Endometrial microvascular endothelial cells (primary cell): ENCODE measurements around the gene CDKN1C. TPM values are rescaled to one million over a fixed set of nuclear protein-coding genes. Genes with fewer than 3 reads are reported as not detected.

Experiments
- in situ Hi-C: cut with HindIII; loops from 2 replicates; pipeline ENCODE4 v1.10.0; 2017; ENCODE audit warnings: low sequenced_read_pairs, low pct_unique_long_range_greater_than_20kb; ENCODE audit errors: inconsistent ontology term
- total RNA-seq: library from RNA; depleted of rRNA; stranded (reverse); fragments of >200 nt; gene quantifications from one replicate; pipeline ENCODE4 v1.2.3, GENCODE V29; 2015; ENCODE audit errors: inconsistent ontology term

Gene CDKN1C
- total RNA-seq, 1 donor from 2014 or later, result not detected

- in situ Hi-C loops, result no loop called here
These were observed 47.5 kb downstream of the CDKN1C start for GRCh38 chr11:2838091-2838490.

- in situ Hi-C loops, result no loop called here
These were observed 47.9 kb downstream of the CDKN1C start for GRCh38 chr11:2837651-2838050.

- in situ Hi-C loops, result no loop called here
These were observed 48.4 kb downstream of the CDKN1C start for GRCh38 chr11:2837096-2837601.

- in situ Hi-C loops, result no loop called here
These were observed 49.1 kb downstream of the CDKN1C start for GRCh38 chr11:2836315-2837095.

GRCh38 chr11:2835751-2836150, 49.8 kb downstream of the CDKN1C start:
- in situ Hi-C loops, result no loop called here

GRCh38 chr11:2835296-2835695, 50.3 kb downstream of the CDKN1C start:
- in situ Hi-C loops, result no loop called here

- in situ Hi-C loops, result no loop called here
These were observed 50.9 kb downstream of the CDKN1C start for GRCh38 chr11:2834503-2835273.

GRCh38 chr11:2833716-2834502, 51.7 kb downstream of the CDKN1C start:
- in situ Hi-C loops, result no loop called here

Other genes with a start within 250 kb of the CDKN1C start
- 0.09 TPM for gene KCNQ1OT1, start 185.8 kb downstream of the CDKN1C start, total RNA-seq
- gene PHLDA2, start 43.6 kb upstream of the CDKN1C start, total RNA-seq, result 17.7 TPM
- gene NAP1L4, start 106.6 kb upstream of the CDKN1C start, total RNA-seq, result 145 TPM
- 47.0 TPM for gene CARS1, start 171.6 kb upstream of the CDKN1C start, total RNA-seq